ENCODE results near the gene DCC. TPM values are rescaled to one million over a fixed set of nuclear protein-coding genes. Genes with fewer than 3 reads are reported as not detected.

DCC gene
- polyA plus RNA-seq, 4 donors, result 9.6 to 35.6 (median 10.8) TPM

DNA sequence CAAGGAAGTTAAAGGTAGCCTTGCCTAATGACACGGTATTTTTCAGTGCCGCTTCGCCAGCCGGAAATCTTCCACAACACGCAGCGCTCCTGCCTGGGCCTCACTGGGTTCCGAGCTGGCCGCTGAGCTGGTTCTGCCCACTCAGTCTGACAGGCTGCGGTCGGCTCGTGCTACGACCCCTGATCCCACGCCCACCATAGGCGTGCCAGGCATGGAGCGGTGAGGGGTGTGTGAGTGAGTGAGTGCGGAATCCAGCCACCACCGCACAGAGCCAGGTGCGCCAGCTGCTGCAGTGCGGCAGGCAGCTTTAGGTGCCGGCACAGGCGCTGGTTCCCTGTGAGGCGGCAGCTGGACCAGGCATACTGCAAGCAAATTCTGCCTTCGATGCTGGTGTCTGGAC lies 407.9 kb downstream of the DCC start:
- no peak for DNase-seq (ENCODE audit: low read depth in 4 of 4, low spot score in 3 of 4)

DNA sequence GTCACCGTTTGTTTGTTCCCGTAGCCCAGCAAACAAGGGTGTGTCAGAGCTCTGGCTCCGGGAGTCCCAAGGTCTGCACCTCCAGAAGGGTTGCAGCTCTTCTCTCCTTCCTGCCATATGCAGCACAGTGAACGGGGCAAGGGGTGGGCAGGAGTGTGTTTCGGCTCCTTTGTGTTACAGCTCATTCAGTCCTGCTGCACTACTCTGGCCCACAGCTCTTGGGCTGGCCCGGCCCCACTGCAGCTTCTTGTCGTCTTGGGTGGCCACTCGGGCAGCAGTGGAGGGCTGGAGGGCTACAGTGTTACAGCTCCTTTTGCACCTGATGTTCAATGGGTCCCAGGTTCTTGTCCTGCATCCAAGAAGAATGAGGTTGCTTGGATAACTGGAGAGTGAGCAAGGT lies 408.3 kb downstream of the DCC start:
- no peak for DNase-seq (ENCODE audit: low read depth in 4 of 4, low spot score in 3 of 4)

DNA sequence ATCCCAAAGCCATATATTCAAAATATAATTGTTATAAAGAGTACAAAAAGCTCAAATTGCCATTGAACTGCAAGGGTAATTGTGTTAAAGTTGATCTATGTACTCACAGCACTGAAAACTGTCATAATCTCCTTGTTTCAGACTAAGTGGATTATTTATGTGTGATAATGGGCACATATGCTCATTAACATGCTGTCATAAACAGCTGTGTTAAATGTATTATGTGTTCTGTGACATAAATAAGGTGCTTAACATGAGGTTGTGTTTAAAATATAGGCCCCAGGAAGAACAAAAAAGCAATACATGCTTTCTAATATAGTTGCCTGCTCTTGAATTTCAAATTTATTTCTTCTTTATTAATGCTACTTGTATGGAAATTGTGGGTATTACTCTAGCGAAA lies 409.5 kb downstream of the DCC start:
- no peak for DNase-seq (ENCODE audit: low read depth in 4 of 4, low spot score in 3 of 4)

DNA sequence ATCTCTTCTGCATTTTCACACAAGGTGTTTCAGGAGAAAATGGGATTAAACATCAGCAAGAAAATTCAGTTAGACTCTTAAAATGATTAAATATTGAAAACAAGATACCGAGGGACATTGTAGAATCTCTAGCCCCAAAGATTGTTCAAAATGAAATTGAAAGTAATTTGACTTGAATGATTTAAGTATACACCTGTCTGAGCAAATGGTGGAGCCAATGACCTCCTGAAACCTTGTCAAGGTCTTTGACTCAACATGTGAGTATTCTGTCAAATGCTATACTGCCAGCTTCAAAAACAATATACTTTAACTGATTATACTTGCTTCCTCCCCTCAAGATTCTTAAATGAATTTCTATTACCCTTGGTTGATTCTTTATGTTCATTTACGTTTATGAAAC lies 411.0 kb downstream of the DCC start:
- DNase-seq (ENCODE audit: low read depth in 4 of 4, low spot score in 3 of 4), result no peak

DNA sequence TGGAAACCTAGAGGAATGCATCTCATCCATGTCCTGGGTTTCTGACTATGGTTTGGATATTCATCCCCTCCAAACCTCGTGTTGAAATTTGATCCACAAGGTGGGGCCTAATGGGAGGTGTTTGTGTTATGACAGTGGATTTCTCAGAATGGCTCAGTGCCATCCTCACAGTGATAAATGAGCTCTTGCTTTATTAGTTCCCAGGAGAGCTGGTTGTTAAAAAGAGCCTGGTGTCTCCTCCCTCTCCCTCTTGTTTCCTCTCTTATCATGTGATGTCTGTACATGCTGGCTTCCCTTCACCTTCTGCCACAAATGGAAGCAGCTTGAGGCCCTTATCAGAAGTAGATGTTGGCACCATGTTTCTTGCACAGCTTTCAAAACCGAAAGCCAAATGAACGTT lies 424.3 kb downstream of the DCC start:
- DNase-seq (ENCODE audit: low read depth in 4 of 4, low spot score in 3 of 4), result no peak

DNA sequence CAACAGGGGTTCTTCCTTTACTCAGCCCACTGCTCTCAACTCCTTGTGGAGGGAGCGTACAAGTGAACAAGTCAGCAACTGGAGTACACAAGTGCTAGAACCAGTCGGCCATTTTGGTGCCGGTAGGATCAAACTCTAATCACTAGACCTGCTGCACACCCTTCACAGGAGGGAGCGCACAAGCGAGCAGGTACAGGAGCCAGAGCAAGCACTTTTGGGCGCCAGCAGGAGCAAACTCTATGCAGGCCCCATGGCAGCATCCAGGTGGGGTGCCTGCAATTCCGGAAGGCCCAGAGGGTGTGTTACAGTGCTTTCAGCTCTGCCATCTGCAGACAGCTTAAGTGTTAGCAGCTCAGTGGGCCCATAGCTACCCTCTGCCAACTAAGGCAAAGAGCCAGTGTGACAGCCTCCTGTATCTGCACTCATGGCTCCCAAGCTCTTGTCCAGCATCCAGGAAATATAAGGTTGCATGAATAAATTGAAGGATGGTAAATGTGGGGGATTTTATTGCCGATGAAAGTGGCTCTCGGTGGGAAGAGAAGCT lies 426.1 kb downstream of the DCC start:
- no peak for DNase-seq (ENCODE audit: low read depth in 4 of 4, low spot score in 3 of 4)

DNA sequence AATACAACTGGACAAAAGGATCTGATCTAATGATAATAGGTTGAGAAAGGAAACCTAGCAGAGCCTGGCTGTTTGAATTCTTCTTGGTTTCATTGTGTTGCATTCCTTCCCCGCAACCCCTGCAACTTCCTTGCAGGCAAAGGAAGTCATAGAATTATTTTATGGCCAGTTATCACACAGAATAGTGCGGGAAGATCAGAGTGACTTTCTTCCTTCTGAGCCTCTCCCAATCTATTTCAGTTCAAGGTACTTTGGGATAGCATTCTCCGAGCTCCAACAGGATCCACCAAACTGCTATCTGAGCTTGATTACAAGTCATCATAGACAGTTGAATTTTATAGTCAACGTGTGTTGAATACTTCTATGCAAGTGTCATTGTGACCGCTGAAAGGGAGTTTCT lies 441.1 kb downstream of the DCC start:
- DNase-seq (ENCODE audit: low read depth in 4 of 4, low spot score in 3 of 4), result no peak

DNA sequence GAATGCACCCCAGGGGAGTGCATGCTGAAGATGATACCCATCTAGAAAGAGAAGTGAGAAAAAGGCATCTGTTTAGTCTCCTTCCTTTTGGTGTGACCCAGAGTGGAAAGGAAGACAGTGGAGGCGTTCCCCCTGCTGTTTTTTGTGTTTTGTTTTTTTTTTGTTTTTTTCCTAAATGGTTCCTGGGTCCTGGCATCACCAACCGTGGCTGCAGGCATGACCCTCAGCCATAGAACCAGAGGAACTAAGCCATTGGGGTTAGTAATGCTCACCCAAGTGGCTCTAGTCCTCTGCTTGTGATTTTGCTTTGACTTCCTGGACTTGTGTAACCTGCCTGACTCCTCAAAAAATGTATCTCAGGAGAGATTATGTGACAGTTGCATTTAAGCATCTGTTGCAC lies 451.3 kb downstream of the DCC start:
- no peak for DNase-seq (ENCODE audit: low read depth in 4 of 4, low spot score in 3 of 4)

DNA sequence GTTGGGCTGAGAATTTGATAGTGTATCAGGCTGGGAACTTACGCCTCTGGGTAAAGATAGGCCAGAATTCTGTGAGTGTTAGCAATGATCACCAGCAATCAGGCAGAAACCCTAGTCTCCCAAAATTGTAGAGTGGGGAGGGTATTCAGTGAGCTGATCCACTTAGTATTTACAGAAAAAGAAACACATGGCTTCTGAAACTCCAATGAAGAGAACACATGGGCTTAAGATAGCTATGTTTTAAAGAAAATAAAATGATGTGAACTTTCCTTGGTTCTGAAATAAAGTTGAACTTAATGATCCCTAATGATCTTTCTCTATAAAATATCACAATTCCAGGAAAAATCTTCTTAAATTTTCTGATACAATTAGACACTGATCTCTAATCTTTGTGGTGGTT lies 472.8 kb downstream of the DCC start:
- DNase-seq (ENCODE audit: low read depth in 4 of 4, low spot score in 3 of 4), result no peak

DNA sequence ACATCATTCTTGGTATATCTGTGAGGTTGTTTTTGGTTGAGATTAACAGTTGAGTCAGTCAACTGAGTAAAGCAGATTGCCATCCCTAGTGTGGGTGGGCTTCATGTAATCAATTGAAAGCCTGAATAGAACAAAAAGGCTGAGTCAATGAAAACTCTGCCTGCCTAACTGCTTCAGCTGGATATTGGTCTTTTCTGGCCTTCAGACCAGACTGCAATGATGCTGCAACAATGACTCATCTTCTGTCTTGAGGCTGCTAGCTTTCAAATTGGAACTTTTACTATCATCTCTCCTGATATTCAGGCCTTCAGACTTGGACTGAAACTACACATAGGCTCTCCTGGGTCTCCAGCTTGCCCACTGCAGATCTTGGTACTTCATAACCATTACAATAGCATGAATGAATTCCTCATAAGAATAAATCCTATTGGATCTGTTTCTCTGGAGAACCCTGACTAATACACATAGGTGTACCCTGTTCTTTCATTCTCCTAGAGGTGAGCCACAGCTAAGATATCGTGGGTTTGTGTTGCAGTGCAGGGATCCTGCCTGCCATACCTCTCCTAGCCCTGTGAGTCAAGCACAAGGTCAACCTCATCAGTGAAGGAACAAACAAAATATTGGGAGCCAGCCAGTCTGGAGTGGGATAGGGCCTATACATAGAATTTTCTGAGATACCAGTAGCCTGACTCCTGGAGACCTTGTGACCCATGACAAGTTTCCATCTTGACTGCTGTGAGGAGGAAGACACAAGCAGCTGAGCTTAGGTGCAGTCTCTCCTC lies 473.8 kb downstream of the DCC start:
- DNase-seq (ENCODE audit: low read depth in 4 of 4, low spot score in 3 of 4), result no peak

DNA sequence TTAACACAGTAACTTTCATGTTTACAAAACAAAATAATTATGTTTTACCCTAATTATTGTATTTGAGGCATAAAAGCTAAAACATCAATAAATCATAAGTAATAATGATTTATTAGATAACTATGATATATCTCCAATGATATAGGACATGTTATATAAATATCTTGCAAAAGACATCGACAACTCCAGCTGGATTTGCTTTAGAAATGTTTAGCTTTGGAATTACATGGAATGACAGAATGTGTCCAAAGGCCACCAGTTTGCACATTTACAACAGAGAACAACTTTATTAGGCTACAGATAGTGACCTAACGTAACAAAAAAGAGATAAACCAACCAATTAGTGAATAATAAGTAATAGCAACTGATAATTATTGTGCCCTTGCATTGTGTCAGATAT lies 475.7 kb downstream of the DCC start:
- DNase-seq (ENCODE audit: low read depth in 4 of 4, low spot score in 3 of 4), result no peak

DNA sequence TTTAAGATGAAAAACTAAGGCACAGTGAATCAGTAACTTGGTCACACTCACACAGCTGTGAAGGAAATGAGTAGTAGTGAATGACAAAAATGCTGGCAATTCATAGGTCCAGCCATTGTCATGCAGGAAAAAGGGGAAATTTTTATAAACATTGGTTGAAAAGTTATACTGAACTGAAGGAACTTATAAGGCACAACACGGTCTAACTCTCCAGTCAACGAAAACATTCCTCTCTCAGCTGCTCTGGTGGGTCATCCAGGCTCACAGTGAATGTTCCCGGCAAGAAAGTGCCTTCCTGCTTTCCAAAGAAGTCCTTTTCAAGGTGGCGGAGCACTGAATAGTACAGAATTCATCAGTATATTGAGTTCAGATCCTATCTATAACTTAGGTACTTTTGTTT lies 476.1 kb downstream of the DCC start:
- no peak for DNase-seq (ENCODE audit: low read depth in 4 of 4, low spot score in 3 of 4)

DNA sequence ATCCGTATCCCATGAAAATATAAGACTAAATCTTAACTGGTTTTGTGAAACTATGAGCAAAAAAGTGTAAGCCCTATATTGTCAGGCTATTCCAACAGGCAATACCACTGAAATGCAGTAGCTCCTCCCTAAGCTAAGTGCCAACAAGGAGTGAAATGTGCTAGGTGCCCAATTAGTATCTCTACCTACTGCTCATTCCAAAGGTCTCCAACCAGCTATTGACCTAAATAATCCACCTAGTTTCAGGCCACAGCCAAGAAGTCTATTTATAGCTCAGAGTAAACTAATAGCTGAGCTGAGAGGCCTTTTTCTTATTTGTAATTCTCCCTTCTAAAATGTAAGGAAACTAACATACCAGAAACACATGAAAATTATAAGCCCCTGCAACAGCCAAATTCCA lies 482.2 kb downstream of the DCC start:
- DNase-seq (ENCODE audit: low read depth in 4 of 4, low spot score in 3 of 4), result no peak

DNA sequence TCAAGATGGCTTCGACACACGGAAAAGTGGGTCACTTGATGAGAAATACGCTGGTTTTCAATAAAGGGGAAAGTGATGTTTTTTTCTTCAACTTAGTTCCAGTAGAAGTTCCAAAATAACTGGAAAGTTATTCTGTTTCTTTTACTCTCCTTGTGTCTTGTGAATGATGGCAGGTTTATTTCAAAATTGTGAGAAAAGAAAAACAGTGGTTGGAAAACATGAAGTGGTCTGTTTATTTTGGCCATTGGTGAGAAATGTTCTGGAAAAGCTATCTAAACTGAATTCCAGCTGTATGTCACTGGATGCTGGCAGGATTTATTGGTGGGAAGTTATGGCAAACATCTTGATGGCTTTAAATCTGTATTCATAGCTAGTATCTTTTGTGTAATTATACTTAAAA lies 484.1 kb downstream of the DCC start:
- DNase-seq (ENCODE audit: low read depth in 4 of 4, low spot score in 3 of 4), result no peak

DNA sequence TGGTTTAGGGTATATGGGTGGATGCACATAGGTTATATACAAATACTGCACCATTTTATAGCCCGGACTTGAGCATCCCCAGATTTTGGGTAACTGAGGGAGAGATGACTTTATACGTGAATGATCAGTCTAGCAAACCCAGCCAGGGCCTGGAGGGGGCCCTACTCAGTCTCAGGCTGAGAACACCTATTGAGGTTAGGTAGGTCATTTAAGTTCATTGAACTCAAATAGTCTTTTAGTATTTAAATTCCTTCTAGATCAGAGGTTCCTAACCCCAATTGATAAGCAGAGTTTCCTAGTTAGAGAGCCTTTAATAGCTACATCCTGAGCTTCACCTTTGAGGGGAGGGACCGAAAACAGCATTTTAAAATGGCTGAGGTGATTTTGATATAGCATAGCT lies 487.0 kb downstream of the DCC start:
- no peak for DNase-seq (ENCODE audit: low read depth in 4 of 4, low spot score in 3 of 4)

DNA sequence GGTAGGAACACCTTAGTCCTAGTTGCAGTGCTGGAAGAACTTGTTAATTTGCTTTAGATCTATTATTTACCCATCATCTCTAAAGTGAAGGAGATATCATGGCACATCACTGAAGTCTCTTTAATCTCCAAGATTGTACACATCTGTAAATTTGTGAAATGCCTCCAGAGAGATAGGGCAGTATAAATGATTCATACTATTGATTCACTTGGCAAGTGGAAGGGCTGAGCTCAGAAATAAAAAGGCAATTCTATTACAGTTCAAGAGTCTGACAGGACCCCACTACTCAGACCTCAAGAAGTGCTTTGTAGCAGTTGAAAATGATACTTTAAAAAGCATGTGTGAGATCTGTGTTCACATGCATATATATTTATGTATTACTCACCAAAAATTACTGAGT lies 489.3 kb downstream of the DCC start:
- DNase-seq (ENCODE audit: low read depth in 4 of 4, low spot score in 3 of 4), result no peak

DNA sequence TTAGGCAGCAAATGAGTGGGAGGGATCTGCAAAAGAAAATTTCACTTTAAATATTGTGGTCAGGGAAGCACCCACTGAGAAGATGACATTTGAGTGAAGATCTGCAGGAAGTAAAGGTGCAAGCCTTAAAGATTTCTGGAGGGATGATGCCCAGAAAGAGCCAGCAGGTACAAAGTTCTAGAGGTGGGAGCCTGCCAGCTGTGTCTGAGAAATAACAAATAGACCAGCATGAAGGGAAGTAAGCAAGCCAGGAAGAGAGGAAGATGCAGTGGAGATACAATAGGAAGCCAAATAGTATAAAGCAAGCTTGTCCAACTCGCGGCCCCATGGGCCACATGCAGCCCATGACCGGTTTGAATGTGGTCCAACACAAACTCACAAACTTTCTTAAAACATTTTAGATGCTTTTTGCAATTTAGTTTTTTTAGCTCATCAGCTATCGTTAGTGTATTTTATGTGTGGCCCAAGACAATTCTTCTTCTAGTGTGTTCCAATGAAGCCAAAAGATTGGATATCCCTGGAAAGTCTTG lies 489.9 kb downstream of the DCC start:
- DNase-seq (ENCODE audit: low read depth in 4 of 4, low spot score in 3 of 4), result no peak

DNA sequence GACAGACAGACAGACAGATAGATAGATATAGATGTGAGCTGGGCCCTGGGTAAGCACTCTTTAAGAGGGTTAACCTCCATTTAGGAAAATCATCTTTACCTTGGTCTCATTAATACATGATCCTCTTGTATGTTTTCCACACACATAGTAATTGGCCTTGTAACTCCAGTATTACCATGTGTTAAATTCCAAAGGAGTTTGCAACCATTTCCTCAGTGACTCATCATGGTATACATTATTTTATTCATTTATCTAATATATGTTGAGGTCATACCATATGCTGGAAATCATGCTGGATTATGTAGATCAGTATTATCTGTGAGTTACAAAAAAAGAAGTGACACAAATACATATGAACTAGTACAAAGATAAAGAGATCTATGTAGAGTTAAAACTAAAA lies 504.3 kb downstream of the DCC start:
- no peak for DNase-seq (ENCODE audit: low read depth in 4 of 4, low spot score in 3 of 4)

DNA sequence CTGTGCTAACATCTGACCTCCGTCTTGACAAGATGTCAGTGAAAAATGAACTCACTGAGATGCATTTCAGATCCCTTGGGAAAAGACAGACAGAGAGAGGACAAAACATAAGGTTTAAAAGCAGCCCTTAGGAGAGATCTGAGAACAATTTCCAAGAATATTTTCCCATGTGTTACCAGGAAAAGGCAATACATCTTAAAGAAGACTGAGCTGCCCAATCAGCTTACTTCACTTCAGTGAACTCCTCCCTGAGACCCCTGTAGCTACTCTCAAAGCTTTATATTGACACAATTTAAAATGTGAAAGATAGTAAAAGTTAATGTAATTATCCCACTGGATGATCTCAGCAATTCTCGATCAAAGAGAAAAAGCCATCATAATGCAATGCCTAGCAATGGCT lies 505.0 kb downstream of the DCC start:
- DNase-seq (ENCODE audit: low read depth in 4 of 4, low spot score in 3 of 4), result no peak

DNA sequence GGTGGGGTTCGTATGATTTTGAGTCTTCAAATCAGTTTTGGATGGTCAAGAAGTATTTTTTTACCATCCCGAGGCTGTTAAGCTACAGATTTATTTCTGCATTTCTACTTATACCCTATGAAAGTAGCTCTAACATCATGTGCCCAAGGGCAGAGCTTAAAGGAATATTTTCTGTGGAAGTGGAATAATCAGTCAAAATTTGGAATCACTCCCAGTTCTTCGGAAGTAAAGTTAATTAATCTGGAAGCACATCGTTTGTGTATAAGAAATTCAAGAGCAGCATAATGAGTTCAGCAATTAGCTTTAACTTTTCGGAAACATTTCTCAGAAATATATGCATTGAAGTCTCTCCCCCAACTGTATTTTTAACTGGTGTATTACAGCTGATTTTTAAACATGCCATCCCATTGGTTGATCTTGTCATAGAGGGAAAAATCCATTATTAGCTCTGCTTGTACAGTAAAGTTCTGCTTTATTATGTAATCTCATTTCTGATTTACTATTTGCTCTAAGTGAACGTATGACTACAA lies 510.1 kb downstream of the DCC start:
- no peak for DNase-seq (ENCODE audit: low read depth in 4 of 4, low spot score in 3 of 4)

DNA sequence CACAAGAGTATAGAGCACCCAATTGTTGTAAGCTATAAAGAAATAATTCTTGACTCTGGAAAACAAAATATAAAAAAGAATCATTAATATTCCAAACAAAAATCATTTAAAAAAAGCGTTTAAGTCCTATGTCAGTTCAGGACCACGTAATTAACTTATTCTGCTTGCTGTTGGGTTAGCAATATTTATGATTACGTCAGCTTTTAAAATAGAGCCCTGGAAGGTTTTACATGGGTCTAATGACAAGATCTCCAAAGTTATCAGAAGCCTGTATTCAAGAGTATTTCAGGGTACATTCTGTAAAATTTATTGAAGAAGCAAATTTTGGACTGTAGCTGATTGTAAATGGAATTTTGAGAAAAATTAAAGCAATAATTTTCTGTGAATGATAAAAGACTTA lies 521.6 kb downstream of the DCC start:
- DNase-seq (ENCODE audit: low read depth in 4 of 4, low spot score in 3 of 4), result no peak

DNA sequence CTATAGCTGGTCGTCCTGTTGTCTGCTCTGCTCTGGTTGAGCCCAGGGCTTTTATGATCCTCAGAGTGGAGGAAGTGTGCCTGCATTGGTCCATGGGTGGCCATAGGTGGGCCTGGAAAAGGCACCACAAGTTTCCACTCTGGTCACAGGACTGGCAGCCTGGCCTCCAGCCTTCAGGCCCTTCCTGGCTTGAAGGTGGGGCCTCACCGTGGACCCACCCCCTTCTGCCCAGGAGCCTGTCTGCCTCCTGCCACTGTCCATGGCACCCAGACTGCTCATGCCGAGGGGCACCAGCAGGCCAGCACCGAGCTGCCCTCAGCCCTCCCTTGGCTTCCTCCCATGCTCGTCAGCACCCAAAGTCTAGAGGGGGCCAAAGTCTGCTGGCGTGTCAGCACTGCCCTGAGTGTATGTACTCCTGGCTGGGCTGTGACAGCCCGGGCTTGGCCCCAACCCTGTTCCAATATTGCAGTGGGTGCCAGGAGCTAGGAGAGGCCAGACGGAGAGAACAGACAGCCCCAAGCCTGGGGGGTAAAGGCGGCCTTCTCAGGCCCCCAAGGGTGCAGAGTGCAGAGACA lies 529.4 kb downstream of the DCC start:
- no peak for DNase-seq (ENCODE audit: low read depth in 4 of 4, low spot score in 3 of 4)
